Esophagus muscularis mucosa (tissue), 4 donors: Measurements from ENCODE around the gene FADS1. TPM values are rescaled to one million over a fixed set of nuclear protein-coding genes. Genes with fewer than 3 reads are reported as not detected.

ENCODE experiments used
- DNase-seq: peaks from one replicate; pipeline ENCODE4 v3.0.0-alpha.2; 2017; ENCODE audit errors: extremely low spot score
- H3K27ac ChIP-seq, 4 donors: fragments of 200-600 bp; sonication (generic); replicated peaks in 1 of 4; 1 replicate in 3 of 4; 2 replicates in 1 of 4; pipeline ENCODE4 v1.5.1; 2016 to 2019; ENCODE audit warnings: mild to moderate bottlenecking in 1 of 4
- H3K27me3 ChIP-seq, 4 donors: fragments of 200-600 bp; sonication (generic); one replicate each; pipeline versions ENCODE4 v1.5.1 to v1.6.0; 2016 to 2019
- H3K36me3 ChIP-seq, 4 donors: fragments of 200-600 bp; sonication (generic); one replicate each; pipeline ENCODE4 v1.5.1; 2016 to 2019
- H3K4me1 ChIP-seq, 4 donors: fragments of 200-600 bp; sonication (generic); one replicate each; pipeline ENCODE4 v1.5.1; 2016 to 2019
- H3K4me3 ChIP-seq, 4 donors: fragments of 200-600 bp; sonication (generic); 1 replicate in 2 of 4; 2 replicates in 2 of 4; pipeline ENCODE4 v1.5.1; 2016 to 2019; ENCODE audit warnings: mild to moderate bottlenecking in 4 of 4, moderate library complexity in 1 of 4
- H3K9me3 ChIP-seq, 4 donors: fragments of 200-600 bp; sonication (generic); 1 replicate in 3 of 4; 2 replicates in 1 of 4; pipeline ENCODE4 v1.5.1; 2016 to 2019
- CTCF ChIP-seq, 3 experiments: fragments of 200-600 bp in 2 of 3; fragments of 450-650 bp in 1 of 3; sonication (generic) in 2 of 3; IDR thresholded peaks; one replicate each; pipeline ENCODE4 v1.5.1; 2017 to 2019; ENCODE audit warnings: antibody characterized with exemption in 3 of 3, mild to moderate bottlenecking in 2 of 3, moderate library complexity in 1 of 3
- EP300 ChIP-seq: sonication (generic); formaldehyde crosslinking; IDR thresholded peaks from one replicate; pipeline ENCODE4 v1.6.1; 2017; ENCODE audit warnings: antibody characterized with exemption
- POLR2A ChIP-seq: fragments of 450-650 bp; IDR thresholded peaks from one replicate; pipeline ENCODE4 v1.6.1; 2017; ENCODE audit warnings: antibody characterized with exemption, moderate library complexity, mild to moderate bottlenecking, low read depth
- POLR2AphosphoS5 ChIP-seq, 2 donors: sonication (generic); formaldehyde crosslinking; IDR thresholded peaks; one replicate each; pipeline ENCODE4 v1.6.1; 2017; ENCODE audit warnings: antibody characterized with exemption in 2 of 2
- WGBS: methylation state at CpG from one replicate; pipeline ENCODE4 v1.1.5; 2018; 5-methylcytosine and 5-hydroxymethylcytosine counted together
- intact Hi-C: fragments of 100-400 bp; cut with DNase I; formaldehyde crosslinking; loops from one replicate; pipeline ENCODE4 v1.15.1; 2023
- total RNA-seq, 4 donors: library from RNA; depleted of rRNA; stranded (reverse); fragments of >200 nt; gene quantifications; one replicate each; pipeline versions ENCODE4 v1.1.0 to v1.2.1, GENCODE V29; 2016

The FADS1 gene
- total RNA-seq, 4 donors from 2014 or later, result 20.2 to 26.0 (median 23.8) TPM

- TF ChIP-seq POLR2AphosphoS5 (IDR thresholded peaks at IDR 0.05), result no peak
- TF ChIP-seq POLR2A, result no peak
- TF ChIP-seq EP300, result no peak
- no peak for TF ChIP-seq CTCF (IDR thresholded peaks at IDR 0.05)
- peaks cover 0 to 7% (median 0%) of the 10 kb centered on the region in 4 donors for H3K27me3 ChIP-seq
- H3K9me3 ChIP-seq, result no peaks in the 10 kb centered on the region
- H3K27ac ChIP-seq, result no peak overlapping the region
- peaks cover 9 to 20% (median 17%) of the 10 kb centered on the region in 4 donors for H3K4me1 ChIP-seq
- no peak for DNase-seq
- no peak overlapping the region for H3K4me3 ChIP-seq
- intact Hi-C loops, result no loop called here
- H3K36me3 ChIP-seq, result no peaks in the 10 kb centered on the region
- WGBS, result 86% methylated on average over 15 of the region's 18 CpGs
Observed at GRCh38 chr11:61773809-61774208, 43.0 kb downstream of the FADS1 start.

- no peak for DNase-seq
- WGBS, result 65% methylated on average over 10 of the region's 10 CpGs
- H3K27me3 ChIP-seq, result peaks cover 0 to 7% (median 0%) of the 10 kb centered on the region in 4 donors
- H3K4me3 ChIP-seq, result no peak overlapping the region
- no peak for TF ChIP-seq POLR2AphosphoS5 (IDR thresholded peaks at IDR 0.05)
- no peak for TF ChIP-seq CTCF (IDR thresholded peaks at IDR 0.05)
- TF ChIP-seq EP300, result no peak
- TF ChIP-seq POLR2A, result no peak
- no peaks in the 10 kb centered on the region for H3K36me3 ChIP-seq
- no peaks in the 10 kb centered on the region for H3K9me3 ChIP-seq
- peaks cover 9 to 20% (median 17%) of the 10 kb centered on the region in 4 donors for H3K4me1 ChIP-seq
- intact Hi-C loops, result no loop called here
- no peak overlapping the region for H3K27ac ChIP-seq
Observed at GRCh38 chr11:61773356-61773755, 43.4 kb downstream of the FADS1 start.

GRCh38 chr11:61771985-61772455, 44.8 kb downstream of the FADS1 start:
- Histone ChIP-seq H3K4me1 (peaks cover 2 to 11% (median 7%) of the 10 kb centered on the region in 4 donors), H3K9me3 (no peaks in the 10 kb centered on the region), H3K4me3 (no peak overlapping the region), H3K27me3 (peaks cover 0 to under 1% (median 0%) of the 10 kb centered on the region in 4 donors), H3K36me3 (no peaks in the 10 kb centered on the region), H3K27ac (no peak overlapping the region)
- TF ChIP-seq EP300 (no peak), CTCF (IDR thresholded peaks at IDR 0.05) (no peak), POLR2AphosphoS5 (IDR thresholded peaks at IDR 0.05) (no peak), POLR2A (no peak)
- no peak for DNase-seq
- 53% methylated on average over 2 of the region's 7 CpGs for WGBS
- intact Hi-C loops, result no loop called here

GRCh38 chr11:61771195-61771894, 45.5 kb downstream of the FADS1 start:
- intact Hi-C loops, result no loop called here
- H3K4me3 ChIP-seq, result no peak overlapping the region
- no peaks in the 10 kb centered on the region for H3K36me3 ChIP-seq
- no peak overlapping the region for H3K27ac ChIP-seq
- no peak for TF ChIP-seq POLR2AphosphoS5 (IDR thresholded peaks at IDR 0.05)
- no peak for TF ChIP-seq EP300
- TF ChIP-seq POLR2A, result no peak
- no peak for TF ChIP-seq CTCF (IDR thresholded peaks at IDR 0.05)
- peaks cover 0 to 7% (median 3%) of the 10 kb centered on the region in 4 donors for H3K4me1 ChIP-seq
- 89% methylated on average over 15 of the region's 15 CpGs for WGBS
- DNase-seq, result no peak
- H3K27me3 ChIP-seq, result no peaks in the 10 kb centered on the region
- no peaks in the 10 kb centered on the region for H3K9me3 ChIP-seq
